GM19372 (cell line): Measurements from ENCODE around the gene RFWD3.

Experiments used
- ATAC-seq: cut with Tn5 transposase; IDR thresholded peaks from one replicate; pipeline ENCODE4 v1.9.1; 2021; ENCODE audit warnings: mild to moderate bottlenecking, low read depth, moderate library complexity; ENCODE audit not compliant: unreplicated experiment

Gene RFWD3, protein sequence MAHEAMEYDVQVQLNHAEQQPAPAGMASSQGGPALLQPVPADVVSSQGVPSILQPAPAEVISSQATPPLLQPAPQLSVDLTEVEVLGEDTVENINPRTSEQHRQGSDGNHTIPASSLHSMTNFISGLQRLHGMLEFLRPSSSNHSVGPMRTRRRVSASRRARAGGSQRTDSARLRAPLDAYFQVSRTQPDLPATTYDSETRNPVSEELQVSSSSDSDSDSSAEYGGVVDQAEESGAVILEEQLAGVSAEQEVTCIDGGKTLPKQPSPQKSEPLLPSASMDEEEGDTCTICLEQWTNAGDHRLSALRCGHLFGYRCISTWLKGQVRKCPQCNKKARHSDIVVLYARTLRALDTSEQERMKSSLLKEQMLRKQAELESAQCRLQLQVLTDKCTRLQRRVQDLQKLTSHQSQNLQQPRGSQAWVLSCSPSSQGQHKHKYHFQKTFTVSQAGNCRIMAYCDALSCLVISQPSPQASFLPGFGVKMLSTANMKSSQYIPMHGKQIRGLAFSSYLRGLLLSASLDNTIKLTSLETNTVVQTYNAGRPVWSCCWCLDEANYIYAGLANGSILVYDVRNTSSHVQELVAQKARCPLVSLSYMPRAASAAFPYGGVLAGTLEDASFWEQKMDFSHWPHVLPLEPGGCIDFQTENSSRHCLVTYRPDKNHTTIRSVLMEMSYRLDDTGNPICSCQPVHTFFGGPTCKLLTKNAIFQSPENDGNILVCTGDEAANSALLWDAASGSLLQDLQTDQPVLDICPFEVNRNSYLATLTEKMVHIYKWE

DNA sequence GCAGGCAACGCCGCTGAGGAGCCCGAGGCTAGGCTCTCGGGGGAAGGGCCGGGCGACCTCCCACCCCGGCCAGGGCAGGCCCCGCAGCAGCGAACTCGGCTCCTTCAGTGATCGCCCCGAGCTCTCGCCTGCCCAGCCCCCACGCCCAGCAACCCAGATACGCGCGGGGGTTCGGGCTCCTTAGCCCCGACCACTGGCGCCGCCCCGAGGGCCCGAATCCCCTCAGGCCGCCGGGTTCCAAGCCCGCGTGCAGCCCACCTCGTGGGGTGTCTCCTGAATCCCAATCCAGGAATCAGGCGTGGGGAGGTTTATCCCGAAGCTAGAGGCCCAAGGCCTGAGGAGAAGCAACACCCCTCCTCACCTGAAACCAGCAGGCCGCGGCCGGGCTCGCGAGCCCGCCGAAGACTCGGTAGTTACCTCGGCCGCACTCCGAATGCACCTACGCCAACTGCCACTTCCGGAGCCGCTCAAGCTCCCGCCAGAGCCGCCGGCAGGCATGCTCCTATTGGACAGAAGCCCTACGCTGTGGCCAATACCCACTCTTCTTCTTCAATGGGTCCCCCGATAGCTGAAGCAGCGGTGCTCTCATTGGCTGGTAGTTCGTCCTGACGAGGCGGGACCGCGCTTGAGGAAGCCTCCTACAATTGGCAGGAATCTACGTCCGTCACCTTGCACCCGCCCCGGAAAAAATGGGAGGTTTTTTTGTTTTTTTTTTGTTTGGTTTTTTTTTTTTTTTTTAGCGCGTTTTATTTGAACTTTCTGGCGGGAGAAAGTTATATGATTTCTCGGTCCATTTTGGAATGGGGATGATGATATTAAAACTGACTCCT is at the start of gene RFWD3:
TSS of gene RFWD3 (minus strand) at position 453 of the 830 bp plus-strand sequence. CDS start 5,428 bp downstream, outside the sequence.
- ATAC-seq: peak; percentile 100

DNA sequence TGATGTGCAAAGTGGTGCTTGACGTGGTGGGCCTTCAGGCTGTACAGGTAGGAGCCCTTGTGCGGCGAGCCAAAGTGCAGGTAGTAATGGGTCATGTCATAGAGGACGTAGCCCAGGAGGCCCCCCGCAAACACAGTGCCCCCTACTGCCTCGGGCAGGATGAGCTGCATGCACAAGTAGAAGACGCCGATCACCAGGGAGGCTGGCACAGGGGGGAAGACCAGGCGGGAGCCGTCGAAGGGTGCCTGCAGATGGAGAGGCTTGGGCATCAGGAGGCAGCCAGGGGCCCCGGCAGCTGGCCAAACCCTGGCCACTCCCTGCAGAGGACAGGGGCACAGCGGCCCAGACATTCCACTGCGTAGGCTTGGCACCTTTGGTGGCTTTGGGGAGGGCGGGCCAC is 49.7 kb upstream of the RFWD3 start:
- no peak for ATAC-seq

DNA sequence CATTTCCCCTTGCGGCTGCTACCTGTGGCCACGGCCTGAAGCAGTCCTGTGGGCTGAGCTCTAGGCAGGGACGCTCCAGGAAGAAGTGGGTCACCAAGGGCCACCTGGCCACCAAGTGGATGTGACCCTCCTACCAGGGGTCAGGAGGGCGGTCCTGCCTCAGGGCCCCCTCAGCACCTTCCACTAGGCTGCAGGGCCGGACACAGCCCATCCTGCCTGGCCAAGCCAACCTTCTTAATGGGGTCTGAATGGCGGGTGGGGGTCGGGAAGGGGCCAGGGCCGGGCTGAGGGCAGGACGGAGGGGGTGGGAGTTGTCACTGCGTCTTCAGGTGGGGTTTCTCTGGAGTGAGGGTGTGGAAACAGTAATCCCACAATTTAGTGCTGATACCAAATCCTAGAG is 47.2 kb upstream of the RFWD3 start:
- ATAC-seq: no peak

DNA sequence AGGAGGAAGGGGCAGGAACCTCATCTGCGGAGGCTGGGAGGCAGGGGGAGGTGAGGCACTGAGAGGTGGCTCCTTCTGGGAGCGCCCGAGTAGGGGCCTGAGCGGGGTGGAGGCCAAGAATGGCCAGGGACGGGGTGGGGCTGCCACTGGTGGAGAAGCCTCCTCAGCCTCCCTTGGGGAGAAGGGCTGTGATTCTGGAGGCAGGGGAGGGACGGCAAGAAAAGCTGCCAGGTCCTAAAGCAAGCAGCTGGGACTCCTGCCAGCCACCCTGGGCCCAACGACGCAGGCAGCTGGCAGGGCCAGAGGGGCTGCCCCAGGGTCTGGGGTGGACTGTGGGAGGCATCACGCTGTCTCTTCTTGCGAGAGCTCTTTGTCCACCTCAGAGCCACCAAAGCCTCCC is 46.6 kb upstream of the RFWD3 start:
- no peak for ATAC-seq

DNA sequence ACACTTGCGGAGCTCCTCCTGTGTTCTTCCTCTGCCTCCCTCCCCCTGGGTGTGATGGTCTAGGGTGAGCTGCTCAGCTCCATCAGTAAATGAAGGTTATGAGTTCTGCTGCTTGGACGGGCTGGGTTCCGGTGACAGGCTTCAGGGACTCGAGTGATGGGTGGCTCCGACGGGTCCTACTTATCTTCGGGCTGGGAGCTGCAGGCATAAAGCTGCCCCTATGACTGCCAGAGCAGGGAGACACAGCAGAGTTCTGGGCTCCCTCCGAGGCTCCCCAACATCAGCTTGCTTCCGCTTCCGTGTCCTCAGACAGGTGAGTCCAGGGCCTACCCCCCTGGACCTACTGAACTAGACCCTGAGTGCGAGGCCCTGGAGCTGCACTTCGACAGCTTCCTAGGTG is 45.3 kb upstream of the RFWD3 start:
- no peak for ATAC-seq

DNA sequence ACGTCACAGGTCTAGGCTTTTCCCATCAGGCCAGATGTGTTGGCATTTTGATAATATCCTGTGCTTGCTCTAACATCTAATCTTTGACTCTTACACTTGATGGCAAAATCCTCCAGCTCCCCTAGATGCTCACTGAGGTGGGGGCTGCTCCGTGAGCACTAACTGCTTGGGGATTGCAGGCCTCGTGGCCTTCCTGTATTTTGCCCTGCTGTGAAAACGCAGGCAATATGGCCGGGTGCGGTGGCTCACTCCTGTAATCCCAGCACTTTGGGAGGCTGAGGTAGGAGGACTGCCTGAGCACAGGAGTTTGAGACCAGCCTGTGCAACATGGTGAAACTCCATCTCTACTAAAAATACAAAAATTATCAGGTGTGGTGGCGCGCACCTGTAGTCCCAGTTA is 43.7 kb upstream of the RFWD3 start:
- no peak for ATAC-seq

DNA sequence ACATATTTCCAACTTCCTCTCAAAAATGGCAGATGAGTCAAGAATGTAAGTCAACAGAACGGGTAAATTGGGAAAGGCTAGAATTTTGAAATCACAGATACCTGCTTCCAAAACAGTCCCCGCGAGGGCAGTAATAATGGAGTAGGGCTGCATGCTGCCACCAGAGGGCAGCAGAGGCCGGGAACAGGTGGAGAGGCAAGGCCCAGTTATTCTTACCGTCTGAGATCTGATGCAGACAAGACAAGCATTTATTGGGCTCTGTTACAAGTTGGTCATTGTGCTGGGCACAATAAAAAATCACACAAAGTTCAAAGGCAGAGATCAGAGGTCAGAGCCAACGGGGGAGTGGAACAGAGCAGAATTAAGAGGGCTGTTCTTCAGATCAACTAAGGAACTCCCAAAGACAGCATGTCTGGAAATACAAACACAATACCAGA is 42.8 kb upstream of the RFWD3 start:
- ATAC-seq: peak; percentile 78

DNA sequence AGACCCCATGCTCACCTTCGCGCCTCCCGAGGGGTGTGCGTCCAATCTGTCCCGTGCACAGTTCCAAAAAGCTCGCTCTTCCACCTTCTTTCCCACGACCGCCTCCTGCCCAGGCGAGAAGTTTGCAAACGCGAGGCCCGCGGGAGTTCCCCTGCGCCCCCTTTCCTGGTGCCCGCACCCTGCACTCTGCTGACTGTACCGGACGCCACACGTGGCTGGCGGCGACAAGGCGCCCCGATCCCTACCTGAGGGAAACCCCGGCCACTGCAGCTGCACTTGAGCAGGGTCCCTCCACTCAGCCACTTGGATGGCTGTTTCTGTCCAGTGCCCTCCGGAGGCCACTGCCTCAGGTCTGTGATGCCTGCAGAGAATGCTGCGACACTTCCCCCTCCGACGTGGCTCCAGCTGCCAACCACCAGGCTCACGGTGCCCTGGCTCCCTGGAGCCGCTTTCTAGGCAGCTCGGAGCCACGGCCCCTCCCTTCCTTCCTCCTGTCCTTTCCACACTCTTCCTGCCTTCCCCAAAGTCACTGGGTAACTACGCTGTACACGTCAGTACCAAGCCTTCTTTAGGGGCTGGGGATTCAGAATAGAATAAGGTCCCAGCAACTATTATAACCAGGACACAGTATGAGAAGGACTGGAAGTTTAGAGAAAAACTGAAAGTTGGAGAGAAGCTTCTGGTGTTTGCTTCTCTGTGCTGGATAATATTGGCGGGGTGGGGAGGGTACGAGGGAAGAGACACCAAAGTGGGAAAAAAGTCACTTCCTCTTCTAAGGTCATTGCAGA is 34.0 kb upstream of the RFWD3 start, which contains the start of gene MLKL:
TSS of gene MLKL (minus strand) at position 425 of the 788 bp plus-strand sequence. CDS start 5,105 bp downstream, outside the sequence.
- ATAC-seq: peak; percentile 47

DNA sequence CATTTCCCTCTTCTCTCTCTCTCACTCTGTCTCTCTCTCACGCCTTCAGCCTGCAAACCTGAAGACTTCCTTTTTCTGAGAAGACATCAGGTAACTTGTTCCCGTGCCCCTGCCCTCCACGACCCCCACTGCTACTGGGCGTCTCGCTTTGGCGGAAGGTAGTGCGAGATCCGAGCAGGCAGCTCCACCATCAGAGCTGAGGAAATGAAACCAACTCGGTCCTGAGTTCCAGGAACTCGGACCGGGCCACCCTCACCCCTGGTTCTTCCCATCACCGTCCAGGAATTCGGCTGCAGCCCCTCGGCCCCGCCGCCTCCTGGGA is 33.4 kb upstream of the RFWD3 start:
- ATAC-seq: no peak

DNA sequence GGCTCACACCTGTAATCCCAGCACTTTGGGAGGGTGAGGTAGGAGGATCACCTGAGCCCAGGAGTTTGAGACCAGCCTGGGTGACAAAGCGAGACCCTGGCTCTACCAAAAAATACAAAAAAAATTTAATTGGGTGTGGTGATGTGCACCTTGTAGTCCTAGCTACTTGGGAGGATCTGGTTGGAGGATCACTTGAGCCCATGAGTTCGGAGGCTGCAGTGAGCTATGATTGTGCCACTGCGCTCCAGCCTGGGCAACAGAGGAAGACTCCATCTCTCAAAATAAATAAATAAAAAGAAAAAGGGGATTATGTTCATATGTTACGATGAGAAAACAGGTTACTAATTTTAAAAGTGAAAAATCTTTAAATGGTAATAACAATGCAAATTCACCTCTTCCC is 33.0 kb upstream of the RFWD3 start:
- no peak for ATAC-seq

DNA sequence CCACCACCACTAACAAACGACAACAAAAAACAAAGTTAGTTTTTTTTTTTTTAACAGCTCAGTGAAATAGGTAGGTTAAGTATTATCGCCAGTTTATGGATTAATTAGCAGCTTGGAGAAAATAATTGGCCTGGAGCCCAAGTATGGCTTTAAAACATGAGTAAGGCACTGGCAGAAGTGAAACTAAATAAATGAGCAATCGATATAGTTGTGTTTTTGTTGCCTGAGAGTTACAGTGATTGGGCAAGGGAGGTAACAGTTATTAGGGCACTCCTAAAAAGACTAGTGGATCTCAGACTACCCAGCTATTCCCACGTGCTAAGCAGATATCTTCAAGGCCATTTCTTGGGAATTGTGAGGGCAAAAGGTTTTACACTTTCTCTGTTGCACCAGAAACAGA is 31.5 kb upstream of the RFWD3 start:
- no peak for ATAC-seq

DNA sequence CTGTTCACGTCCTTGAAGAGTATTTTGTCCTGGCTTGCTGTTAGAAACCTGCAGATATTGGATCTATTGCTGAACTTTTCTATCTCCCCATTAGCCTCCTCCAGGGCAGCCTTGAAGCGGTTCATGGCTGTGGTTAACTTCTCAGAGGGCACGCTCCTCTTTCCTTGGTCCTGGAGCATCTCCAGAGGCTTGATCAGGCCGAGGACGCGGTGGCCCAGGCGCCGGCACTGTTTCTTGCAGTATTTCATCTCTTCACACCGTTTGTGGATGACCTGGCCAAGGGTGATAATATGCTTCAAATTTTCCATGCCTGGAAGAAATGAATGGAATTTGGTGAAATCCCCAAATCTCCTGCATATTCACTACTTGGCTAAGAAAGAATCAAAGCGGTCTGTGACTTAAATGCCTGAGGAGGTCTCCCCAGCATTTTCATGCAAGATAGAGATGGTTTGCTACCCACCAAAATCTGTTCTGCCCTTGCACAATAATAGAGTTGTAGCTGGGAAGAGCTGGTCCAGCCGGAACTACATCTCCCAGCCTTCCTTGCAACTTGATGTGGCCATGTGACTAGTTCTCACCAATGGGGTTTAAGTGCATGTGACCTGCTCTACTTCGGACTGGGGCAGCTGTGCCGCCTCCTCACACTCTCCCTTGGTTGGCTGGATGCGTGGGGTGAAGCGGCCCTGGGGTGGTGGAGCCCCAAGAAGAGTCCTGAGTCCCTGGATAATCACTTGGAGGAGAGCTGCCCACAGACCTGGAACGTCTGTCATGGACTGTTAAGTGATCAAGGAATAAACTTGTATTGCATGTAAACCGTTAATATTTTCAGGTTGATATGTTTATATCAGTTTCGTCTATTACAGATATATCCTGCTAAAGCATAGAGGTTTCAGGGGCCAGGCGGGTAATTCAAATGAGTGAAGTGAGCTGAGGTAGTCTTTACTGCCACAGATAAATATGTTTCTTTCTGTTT is 29.1 kb upstream of the RFWD3 start:
- peak; percentile 80 for ATAC-seq

DNA sequence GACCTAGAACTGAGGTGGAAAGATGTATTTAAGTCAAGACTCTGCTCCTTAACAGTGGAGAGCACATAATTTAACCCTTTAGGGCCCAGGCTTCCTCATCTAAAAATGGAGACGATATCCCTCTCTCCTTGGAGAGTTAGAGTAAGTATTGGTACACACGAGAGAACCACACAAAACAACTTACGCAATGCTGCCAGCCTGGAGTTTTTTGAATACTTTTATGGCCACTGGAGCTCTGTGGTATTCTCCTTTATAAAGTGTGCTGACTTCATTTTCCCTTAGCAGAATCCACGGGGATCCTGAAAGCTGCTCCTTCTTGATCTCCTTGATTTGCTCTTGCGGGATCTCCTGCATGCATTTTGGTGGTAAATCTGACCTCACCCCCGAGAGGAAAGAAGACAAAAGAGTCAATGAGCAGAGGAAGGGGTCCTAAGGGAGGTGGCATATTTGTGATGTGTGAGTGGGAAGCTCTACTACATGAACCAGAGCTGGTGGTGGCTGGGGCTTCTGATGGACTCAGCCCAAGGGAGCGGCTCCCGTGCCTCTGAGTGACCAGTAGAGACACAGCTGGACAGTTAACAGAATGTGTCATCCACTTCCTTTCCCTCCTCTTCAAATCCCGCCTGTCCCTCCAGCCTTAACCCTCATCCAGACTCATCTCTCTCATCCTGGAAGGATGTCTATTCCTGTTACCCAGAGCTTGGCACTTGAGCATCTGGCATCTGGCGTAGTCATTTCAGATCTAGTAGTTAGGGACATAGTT is 24.6 kb upstream of the RFWD3 start:
- no peak for ATAC-seq

DNA sequence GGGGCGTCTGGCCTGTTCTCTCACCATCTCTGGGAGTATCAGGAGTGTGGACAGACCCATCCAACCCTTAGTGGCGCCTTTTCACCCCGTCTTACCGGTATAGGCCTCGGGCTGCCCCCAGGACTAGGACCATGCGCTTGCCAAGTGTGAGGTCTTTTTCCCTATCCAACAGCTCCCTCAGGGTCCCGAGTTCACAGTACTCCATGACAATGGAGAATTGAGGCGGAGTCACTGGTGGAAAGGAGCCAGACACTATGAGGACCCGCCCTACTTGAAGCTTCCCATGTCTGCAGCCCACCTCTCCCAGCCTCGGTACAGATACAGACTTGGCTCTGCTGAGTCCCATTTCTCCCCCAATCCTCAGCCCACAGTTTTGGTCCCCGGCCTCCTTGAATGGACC is 15.9 kb upstream of the RFWD3 start:
- ATAC-seq: no peak

DNA sequence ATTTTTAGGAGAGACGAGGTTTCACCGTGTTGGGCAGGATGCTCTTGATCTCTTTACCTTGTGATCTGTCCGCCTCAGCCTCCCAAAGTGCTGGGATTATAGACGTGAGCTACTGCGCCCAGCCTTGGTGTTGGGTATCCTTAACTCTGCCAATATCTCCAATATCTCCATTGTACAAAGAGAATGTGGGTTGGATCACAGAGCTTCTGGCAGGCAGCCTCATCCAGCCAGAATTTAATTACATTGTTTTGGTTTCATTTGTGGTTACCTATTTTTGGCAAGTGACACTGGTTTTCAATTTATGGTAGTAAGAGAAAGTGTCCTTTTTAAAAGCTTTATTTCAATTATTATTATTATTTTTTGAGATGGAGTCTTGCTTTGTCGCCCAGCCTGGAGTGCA is 14.0 kb upstream of the RFWD3 start:
- ATAC-seq: no peak

DNA sequence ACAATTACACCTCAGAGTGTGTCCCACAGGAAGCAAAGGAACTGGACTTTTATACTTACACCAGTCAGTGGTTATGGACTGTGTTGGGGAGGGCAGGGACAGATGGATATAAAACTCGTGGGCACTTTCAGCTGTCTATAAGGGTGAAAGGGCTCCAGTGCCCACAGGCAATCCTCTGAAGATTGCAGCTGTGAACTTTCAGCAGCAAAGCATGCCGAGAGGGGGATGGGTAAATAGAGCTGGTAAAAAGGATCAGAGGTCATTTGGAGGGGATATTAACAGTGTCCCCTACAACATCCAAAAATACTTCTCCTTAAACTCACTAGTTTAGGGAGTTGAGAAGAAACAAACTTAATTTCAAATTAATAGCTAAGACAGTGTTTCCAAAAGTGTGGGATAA is 13.3 kb upstream of the RFWD3 start:
- ATAC-seq: no peak

DNA sequence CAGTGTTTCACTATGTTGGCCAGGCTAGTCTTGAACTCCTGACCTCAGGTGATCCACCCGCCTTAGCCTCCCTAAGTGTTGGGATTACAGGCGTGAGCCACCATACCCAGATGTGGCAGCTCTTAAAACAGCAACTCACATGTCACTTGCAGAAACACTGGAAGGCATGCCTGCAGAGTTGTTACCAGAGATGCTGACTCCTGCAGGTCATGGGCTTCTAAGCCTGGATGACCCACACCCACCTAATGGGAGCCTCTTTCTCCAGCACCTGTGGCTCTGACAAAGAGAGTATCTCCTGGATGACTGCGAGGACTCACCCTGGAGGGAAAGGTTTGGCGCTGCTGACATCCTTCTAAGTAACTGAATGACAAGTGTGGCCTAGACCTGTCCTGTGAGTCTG is 11.2 kb upstream of the RFWD3 start:
- no peak for ATAC-seq

DNA sequence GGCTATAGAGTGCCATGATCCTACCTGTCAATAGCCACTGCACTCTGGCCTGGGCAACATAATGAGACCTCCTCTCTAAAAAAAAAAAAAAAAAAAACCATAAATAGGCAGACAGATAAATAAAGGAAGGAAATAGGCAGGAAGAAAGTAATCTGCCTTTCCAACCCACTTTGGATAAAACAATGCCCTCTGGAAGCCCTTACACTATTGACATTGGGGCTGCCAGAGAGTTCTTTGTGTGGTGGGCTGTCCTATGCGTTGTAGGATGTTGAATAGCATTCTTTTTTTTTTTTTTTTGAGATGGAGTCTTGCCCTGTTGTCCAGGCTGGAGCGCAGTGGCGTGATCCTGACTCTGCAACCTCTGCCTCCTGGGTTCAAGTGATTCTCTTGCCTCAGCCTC is 7.2 kb upstream of the RFWD3 start:
- ATAC-seq: no peak
